HG02798 (cell line): ENCODE data around the gene PCDH15.

Experiments
- ATAC-seq: cut with Tn5 transposase; IDR thresholded peaks from one replicate; pipeline ENCODE4 v1.9.1; 2021; ENCODE audit warnings: mild to moderate bottlenecking; ENCODE audit not compliant: unreplicated experiment, poor library complexity

Gene PCDH15

DNA sequence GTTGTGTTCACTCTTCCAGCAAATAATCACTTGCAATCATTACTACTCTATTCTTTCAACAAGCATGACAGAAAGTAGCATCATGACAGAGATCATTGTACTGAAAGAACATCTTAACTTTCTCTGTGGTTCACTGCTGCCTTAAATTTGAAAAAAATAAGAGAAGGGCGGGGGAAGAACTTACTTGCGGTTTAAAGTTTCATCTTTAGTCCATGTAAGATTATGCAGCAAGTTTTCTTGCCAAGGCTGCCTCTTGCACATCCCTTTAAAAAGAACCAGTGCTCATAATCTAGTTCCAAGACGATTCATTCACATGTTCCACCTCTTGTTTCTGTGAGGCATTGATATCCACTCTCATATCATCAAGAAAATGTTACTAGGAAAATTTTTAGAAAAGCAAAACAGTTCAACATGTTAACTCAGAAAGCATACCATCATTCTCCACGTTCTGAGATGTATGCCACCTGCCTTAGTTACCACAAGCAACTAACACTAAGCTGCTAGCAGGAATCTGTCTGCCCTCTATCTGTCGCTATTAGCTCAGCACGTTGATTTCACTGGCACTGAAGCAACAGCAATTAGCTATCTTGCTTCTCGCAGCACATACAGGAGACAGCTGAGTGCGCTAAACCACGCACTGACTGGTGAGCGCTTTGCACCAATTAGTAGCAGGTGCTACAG is at the start of gene PCDH15:
Gene PCDH15, minus strand, starts transcription at position 491 of the 681 bp plus-strand sequence. CDS start 136,969 bp downstream, outside the sequence.
- no peak for ATAC-seq

DNA sequence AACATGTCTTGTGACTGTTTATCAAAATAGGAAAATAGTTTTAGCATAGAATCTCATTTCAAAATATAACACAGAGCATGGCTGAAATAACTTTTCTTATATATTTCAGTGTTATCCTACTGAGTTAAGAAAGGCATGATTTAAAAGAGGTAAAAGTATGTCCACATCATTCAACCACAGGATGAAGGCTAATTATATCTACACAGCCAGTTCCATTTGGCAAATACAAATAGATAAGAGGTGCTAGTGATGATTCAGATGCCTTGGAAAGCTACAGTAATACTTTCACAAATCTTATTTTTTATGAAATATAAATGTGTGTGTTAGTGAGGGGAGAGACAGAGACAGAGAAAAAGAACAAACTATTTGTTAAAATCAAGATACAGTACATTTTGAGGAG is 42.9 kb upstream of the PCDH15 start:
- no peak for ATAC-seq

DNA sequence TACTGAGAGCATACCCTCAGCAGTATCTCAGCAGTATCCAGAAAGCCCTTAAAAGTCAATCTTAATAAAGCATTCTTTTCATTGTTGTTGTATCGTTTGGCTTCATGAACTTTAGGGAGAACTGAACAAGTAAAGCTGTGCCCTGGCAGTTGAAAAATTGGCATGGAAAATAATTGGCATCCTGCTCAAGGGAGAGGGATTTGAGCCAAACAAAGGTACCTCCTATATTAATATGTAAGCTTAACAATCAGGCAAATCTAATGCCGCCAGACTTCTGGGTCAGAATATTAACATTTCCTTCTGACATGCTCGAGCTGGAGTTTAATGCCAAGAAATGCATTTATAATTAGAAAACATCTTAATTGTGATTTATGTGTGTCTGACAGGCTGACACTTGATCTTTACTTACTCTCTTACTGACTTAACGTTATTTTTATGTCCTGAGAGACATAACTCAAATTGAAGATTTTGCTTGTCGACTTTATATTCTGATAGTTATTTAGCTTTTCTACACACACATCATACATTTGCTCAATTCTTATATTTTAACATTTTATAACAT is 42.1 kb upstream of the PCDH15 start:
- no peak for ATAC-seq

DNA sequence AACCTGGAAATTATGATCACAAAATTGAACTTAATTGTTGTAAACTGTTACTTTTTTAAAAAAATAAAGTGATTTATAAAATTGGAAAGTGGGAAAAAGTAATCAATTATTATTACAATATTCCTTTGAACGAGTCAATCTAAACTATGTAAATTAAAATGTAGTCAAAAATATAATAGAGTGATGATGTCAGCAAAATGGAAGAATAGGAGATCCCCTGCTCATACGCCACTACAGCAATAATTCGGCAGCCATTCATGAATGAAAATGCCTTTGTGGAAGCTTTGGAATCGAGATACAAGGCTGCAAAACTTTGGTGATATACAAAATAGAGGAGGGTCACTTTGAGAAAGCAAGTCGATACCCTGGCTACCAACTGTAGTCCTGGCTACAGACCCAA is 36.4 kb upstream of the PCDH15 start:
- ATAC-seq, result no peak

DNA sequence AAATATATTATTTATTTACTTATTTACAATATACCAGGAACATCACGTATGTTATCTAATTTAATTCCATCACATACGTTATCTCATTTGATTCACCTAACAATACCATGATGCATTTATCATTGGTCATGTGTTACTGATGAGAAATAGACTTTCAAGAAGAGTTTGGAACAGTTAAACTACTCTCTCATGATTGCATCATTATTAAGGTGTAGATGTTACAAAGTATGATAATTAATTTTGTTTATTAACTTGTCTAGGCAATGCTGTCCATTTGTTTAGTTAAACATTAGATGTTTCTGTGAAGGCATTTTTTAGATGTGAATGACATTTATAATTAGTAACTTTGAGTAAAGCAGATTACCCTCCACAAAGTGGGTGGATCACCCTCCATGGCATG is 32.0 kb upstream of the PCDH15 start:
- no peak for ATAC-seq

DNA sequence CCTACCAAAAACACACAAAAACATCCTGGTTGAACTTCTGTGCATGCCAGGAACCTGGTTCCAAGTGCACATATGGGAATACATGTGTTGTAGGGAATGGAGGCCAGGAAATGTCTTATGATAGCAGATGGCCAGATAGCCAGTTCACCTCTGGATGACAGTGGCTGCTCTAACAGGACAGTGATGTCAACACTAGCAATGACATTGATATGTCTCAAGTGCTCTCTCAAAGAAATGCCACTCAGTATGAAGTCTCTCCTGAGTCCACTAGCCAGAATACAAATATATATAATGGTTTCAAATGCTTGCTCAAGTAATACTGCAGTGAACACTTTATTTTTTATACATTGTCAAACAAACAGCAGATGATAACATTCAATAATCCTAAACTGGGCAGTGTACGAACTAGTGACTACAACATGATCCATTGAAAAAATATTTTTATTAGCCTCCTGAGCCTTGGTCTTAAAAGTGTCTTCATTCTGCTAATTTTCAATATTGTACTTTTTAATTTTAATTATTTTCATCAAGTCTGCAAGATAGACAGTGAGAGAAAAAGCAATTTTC is 26.0 kb upstream of the PCDH15 start:
- no peak for ATAC-seq

DNA sequence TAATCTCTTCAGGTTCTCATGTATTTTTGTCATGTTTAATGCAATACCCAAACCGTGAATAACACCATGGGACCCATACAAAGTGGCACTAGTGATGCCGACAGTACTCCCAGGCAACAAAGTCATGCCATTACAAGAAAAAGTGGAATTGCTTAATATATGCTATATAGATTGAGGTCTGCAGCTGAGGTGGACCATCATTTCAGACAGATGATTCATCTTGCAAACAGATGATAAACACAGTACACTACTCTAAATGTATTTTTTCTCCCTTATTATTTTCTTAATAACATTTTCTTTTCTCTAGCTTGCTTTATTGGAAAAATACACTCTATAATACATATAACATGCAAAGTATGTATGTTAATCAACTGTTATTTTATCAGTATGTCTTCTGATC is 14.6 kb upstream of the PCDH15 start:
- ATAC-seq, result no peak

DNA sequence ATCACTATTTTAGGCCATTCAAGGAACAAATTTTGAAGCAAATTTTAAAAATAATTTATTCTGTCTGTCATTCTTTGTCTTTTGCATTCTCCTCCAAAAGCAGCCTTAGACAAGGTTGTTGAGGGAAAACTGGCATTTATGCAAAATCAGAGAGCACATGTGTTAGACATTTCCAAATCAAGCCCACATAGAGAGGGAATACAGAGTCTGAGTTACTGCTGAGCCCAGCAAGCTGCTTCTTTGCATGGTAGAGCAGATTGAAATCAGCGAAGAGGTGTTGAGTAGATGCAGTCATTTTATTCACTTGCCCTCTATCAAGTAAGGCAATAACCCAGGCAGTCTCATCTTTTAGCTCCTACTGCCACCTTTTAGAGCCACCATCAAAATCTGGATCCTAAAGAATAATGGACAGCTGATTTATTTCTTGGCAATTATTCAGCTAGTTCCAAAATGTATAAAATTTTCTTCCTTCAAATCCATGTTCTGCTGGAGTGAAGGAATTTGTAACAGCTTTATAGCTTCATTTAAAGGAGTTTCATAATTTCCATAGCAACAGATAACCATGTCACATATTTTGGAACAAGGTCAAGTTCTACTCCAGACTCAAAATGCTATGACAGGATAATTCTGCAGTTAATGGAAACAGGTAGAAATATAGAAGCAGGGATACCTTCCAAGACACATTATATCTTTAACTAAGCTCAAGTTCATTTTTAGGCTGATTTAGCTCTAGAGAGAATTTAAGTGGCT is 7.3 kb upstream of the PCDH15 start:
- no peak for ATAC-seq

DNA sequence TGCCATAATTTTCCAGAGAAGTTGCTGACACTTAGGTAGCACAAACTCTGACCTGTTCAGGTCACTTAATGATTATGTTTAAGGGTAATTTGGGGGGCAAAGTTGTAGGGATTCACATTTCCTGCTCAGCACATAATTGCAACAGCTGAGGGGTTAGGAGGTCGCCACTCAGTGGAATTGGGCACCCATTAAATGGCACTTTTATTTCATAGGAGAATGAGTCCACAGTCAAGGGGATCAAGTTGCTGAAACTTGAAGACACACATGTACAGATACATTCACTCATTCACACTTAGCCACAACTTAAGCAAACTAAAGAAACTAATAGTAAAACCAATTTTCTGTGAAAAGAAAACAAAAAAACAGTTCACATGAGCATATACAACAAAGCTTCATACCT is 1.5 kb downstream of the PCDH15 start:
- no peak for ATAC-seq

DNA sequence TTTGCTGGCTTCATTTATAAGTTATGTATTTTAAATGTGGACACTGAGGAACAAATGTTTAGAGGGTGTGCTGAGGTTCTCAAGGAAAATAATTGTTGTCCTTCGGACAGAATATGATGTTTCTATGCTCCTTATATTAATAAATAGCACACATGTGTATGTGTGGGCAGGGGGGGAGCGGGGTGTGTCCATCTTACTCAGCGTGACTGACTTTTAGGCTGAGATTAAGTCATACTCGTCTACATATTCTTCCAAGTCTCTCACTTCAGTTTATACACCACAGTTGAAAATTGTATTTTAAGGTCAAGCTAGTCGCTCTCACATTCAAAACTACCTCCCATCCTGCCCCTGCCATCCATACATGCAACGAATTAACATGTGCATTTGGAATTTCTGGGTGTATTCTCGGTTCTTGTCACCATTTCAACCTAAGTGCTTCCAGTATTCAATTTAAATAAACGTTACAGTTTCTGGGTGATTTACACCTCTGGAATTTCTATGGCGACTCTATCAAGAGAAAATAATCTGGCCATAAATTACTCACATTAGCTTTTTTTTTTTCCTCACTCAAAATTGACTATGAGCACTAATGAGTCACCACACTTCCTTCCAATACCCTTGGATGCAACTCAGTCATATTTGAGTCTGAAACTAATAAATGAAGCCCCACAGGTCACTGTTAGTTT is 3.3 kb downstream of the PCDH15 start:
- no peak for ATAC-seq

DNA sequence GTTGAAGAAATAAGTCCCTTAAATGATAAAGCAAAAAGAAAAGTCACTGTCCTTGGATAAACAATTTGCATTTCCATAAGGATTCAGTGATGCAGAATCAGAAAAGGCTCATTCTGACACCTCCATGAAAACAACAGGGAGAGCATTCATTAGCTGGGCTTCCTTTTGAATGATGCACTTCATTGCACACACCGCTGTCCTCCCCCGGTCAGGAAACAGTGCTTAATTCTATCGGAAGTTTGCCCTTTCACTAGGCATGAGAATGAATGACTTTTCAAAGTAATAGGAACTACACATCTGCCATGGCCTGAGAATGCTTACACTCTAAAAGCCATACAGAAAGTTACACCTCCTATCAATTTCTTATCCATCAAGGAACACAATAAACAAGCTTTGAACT is 4.2 kb downstream of the PCDH15 start:
- ATAC-seq, result no peak

DNA sequence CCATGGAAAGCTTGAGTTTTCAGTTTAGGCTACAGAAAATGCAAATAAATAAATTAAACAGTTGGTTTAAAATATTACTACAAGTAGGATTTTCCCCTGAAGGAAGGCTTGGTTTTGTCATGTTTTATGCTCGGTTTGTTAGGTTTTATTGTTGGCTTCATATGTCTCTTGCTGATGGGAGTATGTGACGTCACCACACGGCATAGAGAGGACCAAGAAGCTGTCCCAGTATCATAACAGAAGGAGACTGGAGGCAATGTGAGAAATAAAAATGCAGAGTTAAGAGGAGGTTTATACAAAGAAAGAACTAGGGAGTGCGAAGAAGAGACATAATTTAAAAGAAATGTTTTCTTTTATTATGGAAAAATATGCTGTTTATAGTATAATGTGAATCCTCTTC is 24.4 kb downstream of the PCDH15 start:
- no peak for ATAC-seq

DNA sequence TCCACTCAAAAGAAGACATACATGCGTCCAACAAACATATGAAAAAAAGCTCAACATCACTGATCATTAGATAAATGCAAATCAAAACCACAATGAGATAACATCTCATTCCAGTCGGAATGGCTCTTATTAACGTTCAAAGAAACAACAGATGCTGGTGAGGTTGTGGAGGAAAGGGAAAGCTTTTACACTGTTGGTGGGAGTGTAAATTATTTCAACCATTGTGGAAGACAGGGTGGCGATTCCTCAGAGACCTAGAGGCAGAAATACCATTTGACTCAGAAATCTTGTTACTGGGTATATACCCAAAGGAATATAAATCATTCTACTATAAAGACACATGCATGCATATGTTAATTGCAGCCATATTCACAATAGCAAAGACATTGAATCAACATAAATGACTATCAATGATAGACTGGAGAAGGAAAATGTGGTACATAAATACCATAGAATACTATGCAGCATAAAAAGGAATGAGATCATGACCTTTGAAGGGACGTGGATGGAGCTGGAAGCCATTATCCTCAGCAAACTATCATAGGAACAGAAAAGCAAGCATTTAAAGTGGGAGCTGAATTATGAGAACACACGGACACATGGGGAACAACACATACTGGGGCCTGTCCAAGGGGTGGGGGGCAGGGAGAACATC is 28.4 kb downstream of the PCDH15 start:
- no peak for ATAC-seq

DNA sequence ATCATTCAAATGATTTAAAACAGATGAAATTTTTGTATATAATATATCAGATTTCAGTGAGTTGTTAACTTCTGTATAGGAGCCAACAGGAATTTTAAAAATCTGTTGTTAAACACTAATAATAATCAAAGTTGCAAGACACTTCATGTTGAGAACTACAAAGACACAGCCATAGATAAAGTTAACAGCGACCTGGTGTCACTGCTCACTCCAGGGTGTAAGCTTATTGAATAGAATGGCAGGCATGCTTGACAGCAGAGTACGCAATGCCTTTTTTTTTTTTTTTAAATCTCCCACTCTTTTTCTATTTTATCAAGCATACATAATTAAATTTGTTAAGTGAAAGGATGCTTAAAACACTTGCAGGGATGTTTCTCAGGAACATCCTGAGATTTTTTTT is 32.0 kb downstream of the PCDH15 start:
- ATAC-seq, result no peak

DNA sequence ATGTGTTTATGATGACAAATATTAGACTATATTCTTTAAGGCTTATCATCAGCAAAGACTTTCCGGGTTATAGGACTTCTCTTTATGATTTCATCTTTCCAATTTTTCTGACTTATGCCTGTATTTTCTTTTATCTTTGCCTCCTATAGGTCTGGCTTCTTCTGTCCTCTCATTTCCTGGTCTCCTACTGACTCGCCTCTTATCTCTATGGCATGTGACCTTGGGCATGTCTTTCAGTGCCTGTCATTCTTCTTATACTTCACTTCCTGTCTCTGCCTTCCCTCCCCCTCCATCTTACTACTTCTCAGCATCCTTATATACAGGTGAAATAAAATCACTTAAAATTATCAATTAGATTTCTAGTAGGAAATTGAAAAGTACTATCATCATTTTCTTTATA is 42.2 kb downstream of the PCDH15 start:
- no peak for ATAC-seq

DNA sequence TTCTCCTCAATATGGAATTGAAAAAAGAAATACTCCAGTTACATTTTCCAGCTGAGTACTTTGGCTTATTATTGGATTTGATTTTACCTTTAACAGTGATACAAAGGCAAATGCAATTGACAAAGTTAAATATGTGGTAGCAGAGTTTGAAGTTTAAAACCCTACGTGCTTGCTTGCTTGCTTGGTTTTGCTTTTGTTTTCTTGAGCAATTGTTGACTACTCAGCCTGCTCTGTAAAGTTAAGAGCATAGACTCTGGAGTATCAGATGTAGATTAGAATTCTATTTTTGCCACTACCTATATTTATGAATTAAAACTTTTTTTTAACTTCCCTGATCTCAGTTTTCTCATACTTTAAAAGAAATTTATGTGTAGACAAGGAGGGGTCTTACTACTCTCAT is 51.4 kb downstream of the PCDH15 start:
- no peak for ATAC-seq

DNA sequence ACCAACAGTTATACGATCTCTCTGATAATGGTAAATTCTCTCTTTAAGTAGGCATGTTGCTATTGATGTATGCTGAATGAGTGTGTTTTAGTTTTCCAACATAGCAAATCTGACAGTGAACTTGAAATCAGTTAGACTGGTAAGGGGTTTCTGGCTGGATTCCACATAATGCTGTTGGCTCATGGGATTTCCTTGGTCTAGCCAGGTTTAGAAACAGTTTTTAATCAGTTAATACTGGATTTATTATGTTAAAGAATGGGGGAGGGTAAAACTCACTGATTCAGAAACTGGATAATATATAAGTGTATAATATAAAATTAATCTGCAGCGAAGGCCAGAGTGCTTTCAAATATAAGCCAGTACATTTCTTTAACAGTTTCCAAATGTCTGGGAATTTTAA is 55.6 kb downstream of the PCDH15 start:
- ATAC-seq, result no peak

DNA sequence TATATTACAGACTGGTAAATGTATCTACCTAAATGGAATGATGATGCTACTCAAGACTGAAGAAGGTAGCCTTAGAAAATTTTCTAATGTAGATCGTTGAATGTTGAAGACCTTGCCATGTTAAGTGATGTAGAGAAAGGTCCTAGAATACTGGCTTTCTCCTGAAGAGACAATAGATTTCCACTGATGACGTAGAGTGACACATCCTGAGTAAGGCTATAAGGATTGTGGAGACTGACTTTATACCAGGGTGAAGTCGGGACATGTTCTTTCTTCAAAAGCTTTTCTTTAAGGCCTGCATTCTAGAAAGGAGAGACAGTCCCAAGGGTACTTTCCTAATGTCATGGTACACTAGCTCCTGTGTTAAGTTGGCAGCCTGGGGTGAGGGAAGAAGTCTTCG is 58.6 kb downstream of the PCDH15 start:
- ATAC-seq, result no peak

DNA sequence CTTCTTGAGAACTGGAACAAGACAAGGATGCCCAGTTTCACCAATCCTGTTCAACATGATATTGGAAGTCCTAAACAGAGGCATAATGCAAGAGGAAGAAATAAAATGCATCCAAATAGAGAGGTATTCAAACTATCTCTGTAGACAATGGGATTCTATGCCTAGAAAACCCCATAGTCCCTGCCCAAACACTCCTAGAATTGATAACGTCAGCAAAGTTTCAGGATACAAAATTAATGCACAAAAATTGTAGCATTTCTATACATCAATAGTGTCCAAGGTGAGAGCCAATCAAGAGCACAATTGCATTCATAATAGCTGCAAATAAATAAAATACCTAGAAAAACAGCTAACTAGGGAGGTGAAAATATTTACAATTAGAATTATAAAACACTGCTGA is 72.5 kb downstream of the PCDH15 start:
- no peak for ATAC-seq

DNA sequence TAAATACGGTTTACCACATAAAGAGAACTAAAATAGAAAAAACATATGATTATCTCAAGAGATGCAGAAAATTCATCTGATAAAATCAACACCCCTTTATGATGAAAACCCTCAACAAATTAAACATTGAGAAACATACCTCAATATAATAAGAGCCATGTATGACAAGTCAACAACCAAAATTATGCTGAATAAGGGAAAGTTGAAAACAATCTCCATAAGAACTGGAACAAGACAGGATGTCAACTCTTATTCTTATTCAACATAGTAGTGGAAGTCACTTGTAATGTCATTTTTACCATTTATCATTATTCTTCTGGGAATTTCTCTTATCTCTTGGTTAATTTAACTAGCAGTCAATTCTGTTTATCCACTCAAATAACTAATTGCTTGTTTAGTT is 79.0 kb downstream of the PCDH15 start:
- ATAC-seq, result no peak
